Mononuclear cell (primary cell): ENCODE results near the gene ZNRF4. TPM values are rescaled to one million over a fixed set of nuclear protein-coding genes. Genes with fewer than 3 reads are reported as not detected.
"Not testable (repeated sequence)": the region's sequence is repeated elsewhere in the genome, so short reads cannot be mapped to it uniquely, and the experiment has no call there.

Experiments used
- H3K27me3 ChIP-seq: 2 replicates; pipeline ENCODE4 v1.6.0; 2011; ENCODE audit warnings: low read length, control low read depth; ENCODE audit not compliant: insufficient read depth
- H3K4me1 ChIP-seq: 2 replicates; pipeline ENCODE4 v1.5.1; 2011; ENCODE audit warnings: mild to moderate bottlenecking, low read length, control low read depth; ENCODE audit not compliant: insufficient read depth
- H3K4me3 ChIP-seq: 2 replicates; pipeline ENCODE4 v1.5.1; 2011; ENCODE audit warnings: mild to moderate bottlenecking, low read length, moderate library complexity
- H3K9me3 ChIP-seq: 2 replicates; pipeline ENCODE4 v1.5.1; 2011; ENCODE audit warnings: low read depth, mild to moderate bottlenecking, control low read depth, low read length
- total RNA-seq: library from RNA; depleted of rRNA; stranded (reverse); fragments of >200 nt; gene quantifications from one replicate; pipeline ENCODE4 v1.2.3, GENCODE V29; 2012

Gene ZNRF4, protein sequence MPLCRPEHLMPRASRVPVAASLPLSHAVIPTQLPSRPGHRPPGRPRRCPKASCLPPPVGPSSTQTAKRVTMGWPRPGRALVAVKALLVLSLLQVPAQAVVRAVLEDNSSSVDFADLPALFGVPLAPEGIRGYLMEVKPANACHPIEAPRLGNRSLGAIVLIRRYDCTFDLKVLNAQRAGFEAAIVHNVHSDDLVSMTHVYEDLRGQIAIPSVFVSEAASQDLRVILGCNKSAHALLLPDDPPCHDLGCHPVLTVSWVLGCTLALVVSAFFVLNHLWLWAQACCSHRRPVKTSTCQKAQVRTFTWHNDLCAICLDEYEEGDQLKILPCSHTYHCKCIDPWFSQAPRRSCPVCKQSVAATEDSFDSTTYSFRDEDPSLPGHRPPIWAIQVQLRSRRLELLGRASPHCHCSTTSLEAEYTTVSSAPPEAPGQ
- not detected for total RNA-seq

DNA sequence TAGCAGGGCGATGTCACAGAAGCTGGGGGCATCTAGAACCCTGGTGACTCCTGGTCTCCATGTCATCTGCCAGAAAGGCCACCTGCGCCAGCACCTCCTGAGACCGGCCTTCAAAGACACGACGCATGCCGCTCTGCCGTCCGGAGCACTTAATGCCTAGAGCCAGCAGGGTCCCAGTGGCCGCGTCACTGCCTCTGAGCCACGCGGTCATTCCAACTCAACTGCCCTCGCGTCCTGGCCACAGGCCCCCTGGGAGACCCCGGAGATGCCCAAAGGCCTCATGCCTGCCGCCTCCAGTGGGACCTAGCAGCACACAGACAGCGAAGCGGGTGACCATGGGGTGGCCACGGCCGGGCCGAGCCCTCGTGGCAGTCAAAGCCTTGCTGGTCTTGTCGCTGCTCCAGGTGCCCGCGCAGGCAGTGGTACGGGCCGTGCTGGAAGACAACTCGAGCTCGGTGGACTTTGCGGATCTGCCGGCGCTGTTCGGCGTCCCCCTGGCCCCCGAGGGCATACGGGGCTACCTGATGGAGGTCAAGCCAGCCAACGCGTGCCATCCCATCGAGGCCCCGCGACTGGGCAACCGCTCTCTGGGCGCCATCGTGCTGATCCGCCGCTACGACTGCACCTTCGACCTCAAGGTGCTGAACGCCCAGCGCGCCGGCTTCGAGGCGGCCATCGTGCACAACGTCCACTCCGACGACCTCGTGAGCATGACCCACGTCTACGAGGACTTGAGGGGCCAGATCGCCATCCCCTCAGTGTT, at the start of gene ZNRF4:
Gene ZNRF4, plus strand, starts transcription at position 51 of the 763 bp plus-strand sequence. Its CDS starts 75 bp downstream, at position 126.
- no peaks in the 10 kb centered on the region for H3K9me3 ChIP-seq
- H3K4me1 ChIP-seq: no peaks in the 10 kb centered on the region
- H3K4me3 ChIP-seq: no peak within 1 kb of the TSS
- H3K27me3 ChIP-seq: no peaks in the 10 kb centered on the region

DNA sequence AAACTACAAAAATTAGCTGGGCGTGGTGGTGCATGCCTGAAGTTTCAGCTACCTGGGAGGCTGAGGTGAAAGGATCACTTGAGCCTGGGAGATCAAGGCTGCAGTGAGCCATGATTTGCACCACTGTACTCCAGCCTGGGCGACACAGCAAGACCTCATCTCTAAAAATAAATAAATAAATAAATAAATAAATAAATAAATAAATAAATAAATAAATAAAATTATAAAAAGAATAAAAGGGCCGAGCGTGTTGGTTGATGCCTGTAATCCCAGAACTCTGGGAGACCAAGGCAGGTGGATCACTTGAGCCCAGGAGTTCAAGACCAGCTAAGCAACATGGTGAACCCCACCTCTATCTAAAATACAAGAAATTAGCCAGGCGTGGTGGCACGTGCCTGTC, 49.0 kb upstream of the ZNRF4 start:
- not testable (repeated sequence) for H3K27me3 ChIP-seq, H3K9me3 ChIP-seq, H3K4me1 ChIP-seq, H3K4me3 ChIP-seq

DNA sequence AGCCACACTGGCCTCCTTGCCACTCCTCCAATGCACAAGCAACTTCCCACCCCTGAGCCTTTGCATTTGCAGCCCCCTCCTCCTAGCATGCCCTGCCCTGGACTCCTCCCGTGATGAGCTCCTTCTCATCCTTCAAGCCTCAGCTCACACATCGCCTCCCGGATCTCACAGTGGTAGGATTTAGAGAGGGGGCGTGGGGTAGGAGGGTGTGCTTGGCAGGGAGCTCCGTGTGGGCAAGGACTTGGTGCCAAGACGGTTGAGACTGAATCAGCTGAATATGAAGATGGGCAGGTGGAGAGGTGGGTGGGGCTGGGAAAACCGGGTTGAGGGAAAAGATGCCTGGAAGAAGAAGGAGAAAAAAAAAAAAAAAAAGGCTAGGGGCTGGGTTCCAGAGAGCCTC, 48.4 kb upstream of the ZNRF4 start:
- no peaks in the 10 kb centered on the region for H3K4me1 ChIP-seq
- no peaks in the 10 kb centered on the region for H3K27me3 ChIP-seq
- H3K4me3 ChIP-seq: no peak overlapping the region
- no peaks in the 10 kb centered on the region for H3K9me3 ChIP-seq

DNA sequence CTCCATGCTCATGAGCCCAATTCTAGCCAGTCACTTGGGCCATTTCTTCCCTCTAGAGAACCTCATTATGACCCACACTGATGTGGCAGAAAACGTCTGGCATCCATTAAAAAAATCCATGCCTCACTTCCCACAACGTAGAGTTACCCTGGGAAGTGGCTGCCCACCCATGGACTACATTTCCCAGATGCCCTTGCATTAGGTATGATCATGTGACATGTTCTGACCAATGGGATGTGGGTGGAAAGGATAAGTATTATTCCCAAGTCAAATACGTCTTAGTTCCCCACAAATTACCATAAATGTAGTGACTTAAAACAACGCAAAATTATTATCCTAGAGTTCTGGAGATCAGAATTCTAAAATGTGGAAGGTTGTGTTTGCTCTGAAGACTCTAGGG, 47.9 kb upstream of the ZNRF4 start:
- H3K9me3 ChIP-seq: no peaks in the 10 kb centered on the region

DNA sequence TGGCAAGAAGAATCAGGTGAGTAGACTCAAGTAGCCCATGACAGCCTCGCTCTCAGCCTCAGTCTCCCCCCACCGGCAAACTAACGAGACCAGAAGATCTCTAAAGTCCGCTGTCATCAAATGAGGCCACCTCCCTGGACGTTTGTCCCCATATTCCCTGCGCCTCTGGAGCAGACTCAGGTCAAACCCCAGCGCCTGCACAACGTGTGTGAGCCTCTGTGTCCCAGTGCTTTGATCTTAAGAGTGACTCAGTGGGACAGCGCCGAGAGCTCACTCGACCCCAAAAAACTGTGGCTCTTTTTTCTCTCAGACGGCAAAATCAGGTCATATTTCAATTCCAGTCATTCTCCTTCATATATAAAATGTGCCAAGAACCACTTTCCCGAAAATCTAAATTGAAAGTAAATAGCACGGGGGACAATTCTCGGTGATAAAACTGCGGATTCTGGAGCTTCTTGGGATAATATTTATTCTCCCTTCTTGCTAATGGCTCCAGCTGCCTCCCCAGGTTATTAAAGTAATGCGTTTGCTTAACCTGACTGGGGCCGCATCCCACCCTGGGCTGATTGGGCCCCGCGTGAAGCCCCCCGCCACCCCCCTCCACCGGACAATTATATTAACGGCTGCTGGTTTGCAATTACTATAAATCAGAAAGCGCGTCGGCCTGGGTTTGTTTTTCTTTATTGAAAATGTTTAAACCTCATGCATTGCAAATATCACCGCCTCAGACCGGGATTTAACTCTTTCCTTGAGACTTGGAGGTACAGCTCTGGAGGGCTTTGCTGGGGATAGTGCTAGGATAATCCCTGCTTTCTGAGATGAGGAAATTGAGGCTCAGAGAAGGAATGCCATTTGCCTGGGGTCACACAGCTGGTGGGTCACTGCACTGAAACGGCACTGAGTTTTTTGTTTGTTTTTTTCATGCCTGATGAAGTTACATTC, 37.5 kb upstream of the ZNRF4 start:
- Histone ChIP-seq H3K9me3 (no peaks in the 10 kb centered on the region), H3K4me1 (no peaks in the 10 kb centered on the region), H3K4me3 (no peak overlapping the region), H3K27me3 (no peaks in the 10 kb centered on the region)

More for the DNA sequence above, 47.9 kb upstream of the ZNRF4 start:
- no peaks in the 10 kb centered on the region for H3K27me3 ChIP-seq
- no peaks in the 10 kb centered on the region for H3K4me1 ChIP-seq
- H3K4me3 ChIP-seq: no peak overlapping the region

DNA sequence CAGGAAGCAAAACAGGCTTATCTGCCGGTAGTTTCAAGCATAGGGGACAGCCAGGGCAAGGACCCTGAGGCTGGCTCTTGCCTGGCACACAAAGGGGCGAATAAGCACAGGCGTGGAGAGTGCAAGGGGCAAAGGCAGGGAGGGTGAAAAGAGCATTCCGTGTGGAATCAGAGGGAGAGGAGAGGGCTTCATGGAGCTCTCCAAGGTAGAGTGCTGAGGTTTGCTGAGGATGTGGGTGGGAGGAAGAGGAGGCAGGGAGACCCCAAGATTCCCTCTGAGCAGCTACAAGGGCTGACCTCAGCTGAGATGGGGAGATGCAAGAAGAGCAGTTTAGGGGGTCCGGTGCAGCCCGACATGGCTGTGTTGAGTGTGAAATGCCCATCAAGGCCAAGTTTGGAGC, 36.5 kb upstream of the ZNRF4 start:
- H3K27me3 ChIP-seq: no peaks in the 10 kb centered on the region
- no peaks in the 10 kb centered on the region for H3K4me1 ChIP-seq
- H3K9me3 ChIP-seq: no peaks in the 10 kb centered on the region
- no peak overlapping the region for H3K4me3 ChIP-seq

DNA sequence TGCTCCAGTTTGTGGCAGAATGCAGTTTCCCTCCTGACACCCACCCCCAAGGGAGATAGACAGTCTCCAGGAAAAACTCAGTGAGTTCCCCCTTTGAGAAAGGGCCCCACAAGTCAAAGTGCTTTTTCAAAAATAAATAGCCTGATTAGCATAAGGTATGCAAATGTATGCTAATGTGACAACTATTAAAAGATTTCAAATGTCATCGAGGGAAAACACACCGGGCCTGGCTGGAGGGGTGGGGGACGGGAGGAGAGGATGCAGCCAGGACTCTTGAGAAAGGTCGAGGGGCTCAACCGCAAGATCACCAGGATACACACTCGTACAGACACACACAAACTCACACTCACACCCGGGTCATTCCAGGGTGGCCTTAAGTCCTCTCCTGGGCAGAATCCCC, 34.3 kb upstream of the ZNRF4 start:
- Histone ChIP-seq H3K9me3 (no peaks in the 10 kb centered on the region), H3K27me3 (no peaks in the 10 kb centered on the region), H3K4me3 (no peak overlapping the region), H3K4me1 (no peaks in the 10 kb centered on the region)

DNA sequence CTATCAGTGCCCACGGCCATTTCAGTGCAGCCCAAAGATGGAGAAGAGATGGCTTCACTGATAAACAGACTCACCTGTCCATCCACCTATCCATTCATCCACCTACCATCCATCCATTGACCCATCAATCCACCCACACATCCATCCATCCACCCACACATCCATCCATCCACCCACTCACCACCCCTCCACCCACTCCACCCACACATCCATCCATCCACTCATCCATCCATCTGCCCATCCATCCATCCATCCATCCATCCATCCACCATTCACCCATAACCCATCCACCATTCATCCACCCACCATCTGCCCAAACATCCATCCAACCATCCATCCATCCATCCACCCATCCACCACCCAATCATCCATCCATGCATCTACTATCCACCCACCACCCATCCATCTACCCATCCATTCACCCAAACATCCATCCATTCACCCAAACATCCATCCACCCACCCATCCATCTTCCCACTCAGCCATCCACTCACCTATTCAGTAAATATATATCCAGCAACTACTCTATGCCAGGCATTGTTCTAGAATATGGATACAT, 31.6 kb upstream of the ZNRF4 start:
- Histone ChIP-seq H3K4me1 (no peaks in the 10 kb centered on the region), H3K4me3 (no peak overlapping the region), H3K9me3 (no peaks in the 10 kb centered on the region), H3K27me3 (no peaks in the 10 kb centered on the region)

DNA sequence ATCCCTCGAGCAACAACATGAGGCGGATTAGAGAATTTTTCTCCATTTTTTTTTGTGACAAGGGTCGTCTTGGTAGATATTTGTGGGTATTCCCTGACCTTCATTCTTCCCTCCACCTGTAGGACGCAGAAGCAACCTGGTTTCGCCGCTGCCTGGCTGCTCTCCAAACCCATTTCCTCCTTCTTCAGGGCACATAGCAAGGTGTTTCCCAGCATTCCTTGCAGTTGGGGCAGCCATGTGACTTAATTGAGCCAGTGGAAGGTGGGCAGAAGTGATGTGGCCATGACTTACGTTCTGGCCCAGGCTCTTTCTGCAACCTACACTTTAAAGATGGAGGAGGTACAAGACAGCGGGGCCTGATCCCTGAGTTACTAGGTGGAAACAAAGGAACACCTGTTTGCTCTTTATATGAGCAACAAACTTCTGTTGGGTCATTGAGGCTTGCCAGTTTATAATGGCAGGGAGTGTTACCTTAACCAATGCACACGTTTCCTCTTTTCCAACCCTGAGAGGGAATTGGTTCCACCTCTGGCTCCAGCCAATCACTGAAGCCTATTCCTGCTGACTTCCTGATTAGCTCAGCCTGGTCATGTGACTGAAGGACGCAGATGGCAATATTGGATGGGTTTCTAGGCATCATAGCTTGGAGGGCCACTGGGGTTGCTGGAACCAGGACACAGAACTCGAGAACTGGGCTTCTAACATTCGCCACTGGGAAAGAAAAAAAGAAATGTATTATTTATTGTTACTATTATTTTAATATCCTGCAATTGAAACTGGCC, 30.8 kb upstream of the ZNRF4 start:
- Histone ChIP-seq H3K27me3 (no peaks in the 10 kb centered on the region), H3K4me1 (no peaks in the 10 kb centered on the region), H3K9me3 (no peaks in the 10 kb centered on the region), H3K4me3 (no peak overlapping the region)

DNA sequence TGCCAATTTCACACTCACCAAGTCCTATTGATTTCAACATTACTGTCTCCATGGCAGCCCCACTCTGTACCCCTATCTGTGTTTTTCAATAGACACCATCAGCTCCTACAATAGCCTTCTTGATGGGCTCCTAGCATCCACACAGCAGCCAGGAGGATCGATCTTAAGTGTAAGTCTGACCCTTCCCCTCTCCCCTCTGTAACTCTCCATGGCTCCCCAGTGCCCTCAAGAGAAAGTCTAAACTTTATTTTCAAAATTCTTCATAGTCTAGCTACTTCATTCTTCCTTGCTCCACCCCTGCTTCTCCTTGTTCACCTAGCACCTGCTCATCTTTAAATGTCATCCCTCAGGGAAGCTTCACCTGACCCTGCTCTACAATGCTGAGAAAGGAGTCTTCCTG, 30.0 kb upstream of the ZNRF4 start:
- no peaks in the 10 kb centered on the region for H3K27me3 ChIP-seq
- no peaks in the 10 kb centered on the region for H3K4me1 ChIP-seq
- H3K4me3 ChIP-seq: no peak overlapping the region
- H3K9me3 ChIP-seq: no peaks in the 10 kb centered on the region

DNA sequence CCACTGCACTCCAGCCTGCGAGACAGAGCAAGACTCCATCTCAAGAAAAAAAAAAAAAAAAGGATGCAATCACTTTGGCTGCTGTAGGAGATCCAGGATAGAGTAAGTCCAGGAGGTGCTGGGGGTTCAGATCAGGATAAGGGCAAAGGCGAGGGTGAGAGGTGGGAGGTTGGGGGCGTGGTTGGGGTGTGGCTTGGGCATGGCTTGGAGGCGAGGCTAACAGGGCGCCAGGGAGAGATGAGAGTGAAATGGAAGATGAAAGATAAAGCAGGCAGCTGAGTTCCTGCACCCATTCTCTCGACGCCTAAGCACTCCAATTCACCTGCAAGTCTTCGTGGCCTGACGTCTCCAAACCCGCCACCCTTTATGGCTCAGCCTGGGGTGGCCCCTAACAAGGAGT, 25.0 kb upstream of the ZNRF4 start:
- no peaks in the 10 kb centered on the region for H3K27me3 ChIP-seq
- no peaks in the 10 kb centered on the region for H3K4me1 ChIP-seq
- no peak overlapping the region for H3K4me3 ChIP-seq
- no peaks in the 10 kb centered on the region for H3K9me3 ChIP-seq

DNA sequence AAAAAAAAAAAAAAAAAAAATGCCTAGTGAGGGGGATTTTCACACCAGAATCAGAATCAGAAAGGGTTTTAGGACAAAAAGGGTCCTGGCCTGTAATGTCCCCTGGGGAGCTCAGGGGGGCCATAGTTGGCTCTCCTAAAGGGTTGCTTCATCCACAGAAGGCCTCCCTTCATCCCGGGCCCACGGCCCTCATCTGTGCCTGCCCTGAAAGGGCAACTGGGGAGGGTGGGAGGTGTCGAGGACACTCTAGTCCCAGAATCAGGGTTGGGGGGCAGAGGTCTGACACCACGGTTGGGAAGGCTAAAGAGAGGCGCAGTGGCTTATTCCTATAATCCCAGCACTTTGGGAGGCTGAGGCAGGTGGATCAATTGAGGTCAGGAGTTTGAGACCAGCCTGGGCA, 22.5 kb upstream of the ZNRF4 start:
- Histone ChIP-seq H3K9me3 (no peaks in the 10 kb centered on the region), H3K4me3 (no peak overlapping the region), H3K4me1 (no peaks in the 10 kb centered on the region), H3K27me3 (no peaks in the 10 kb centered on the region)

DNA sequence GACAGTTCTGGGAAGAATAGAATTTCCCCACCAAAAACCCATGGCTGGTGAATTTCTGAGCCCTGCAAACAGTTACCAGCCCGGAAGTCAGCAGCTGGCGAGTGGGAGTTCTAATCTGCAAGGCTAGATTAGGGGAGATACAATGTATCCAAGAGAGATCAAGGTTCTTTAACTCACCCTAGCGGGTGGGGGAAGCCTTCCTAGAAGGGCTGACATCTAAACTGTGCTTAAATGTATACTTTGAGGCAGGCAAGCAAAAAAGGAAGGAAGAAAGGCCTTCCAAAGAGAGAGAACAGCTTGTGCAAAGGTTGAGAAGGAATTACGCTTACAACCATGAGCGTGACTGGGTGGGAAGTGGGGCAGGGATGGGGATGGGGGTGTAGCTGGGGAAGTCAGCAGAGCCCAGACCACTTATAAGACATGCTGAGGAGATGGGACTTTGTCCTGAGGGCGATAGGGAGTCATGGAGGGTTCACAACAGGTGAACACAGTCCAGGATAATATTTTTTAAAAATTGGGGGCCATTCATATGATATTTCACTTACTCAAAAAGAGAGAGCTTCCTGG, 20.8 kb upstream of the ZNRF4 start:
- Histone ChIP-seq H3K4me1 (no peaks in the 10 kb centered on the region), H3K27me3 (no peaks in the 10 kb centered on the region), H3K9me3 (no peaks in the 10 kb centered on the region), H3K4me3 (no peak overlapping the region)
